ENCODE measurements around the gene PHLDB3.
"Not testable (repeated sequence)": the region's sequence is repeated elsewhere in the genome, so short reads cannot be mapped to it uniquely, and the experiment has no call there.

PHLDB3 gene

DNA sequence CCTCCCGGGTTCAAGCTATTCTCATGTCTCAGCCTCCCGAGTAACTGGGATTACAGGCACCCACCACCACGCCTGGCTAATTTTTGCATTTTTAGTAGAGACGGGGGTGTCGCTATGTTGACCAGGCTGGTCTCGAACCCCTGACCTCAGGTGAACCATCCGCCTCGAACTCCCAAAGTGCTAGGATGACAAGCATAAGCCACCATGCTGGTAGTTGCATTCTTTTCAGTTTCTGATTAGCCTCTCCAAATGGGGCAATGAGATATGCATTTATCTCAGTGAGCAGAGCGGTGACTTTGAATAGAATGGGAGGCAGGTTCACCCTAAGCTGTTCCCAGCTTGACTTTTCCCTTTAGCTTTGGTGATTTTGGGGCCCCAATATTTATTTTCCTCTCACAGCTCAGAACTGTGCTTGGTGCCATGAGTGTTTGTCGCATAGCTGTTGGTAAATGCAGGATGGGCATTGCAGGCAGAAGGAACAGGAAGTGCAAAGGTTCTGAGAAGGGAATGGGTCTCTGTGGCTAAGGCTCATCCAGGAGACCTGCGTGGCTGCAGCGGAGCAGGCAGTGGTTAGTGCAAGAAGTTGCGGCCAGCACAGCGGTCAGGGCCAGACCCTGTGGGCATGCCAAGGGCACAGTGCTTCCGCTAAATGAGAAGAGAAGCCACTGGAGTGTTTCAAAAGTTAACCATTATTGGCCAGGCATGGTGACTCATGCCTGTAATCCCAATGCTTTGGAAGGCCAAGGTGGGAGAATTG is 59.8 kb downstream of the PHLDB3 start:
- H4K20me1 ChIP-seq (ENCODE audit: low read depth, low read length), result no peaks in the 10 kb centered on the region
- no peaks in the 10 kb centered on the region for H3F3A ChIP-seq (ENCODE audit: insufficient read depth)
- H3K79me2 ChIP-seq (ENCODE audit: insufficient read depth, low read length), result no peaks in the 10 kb centered on the region
- H3K9me2 ChIP-seq (replicated peaks; ENCODE audit: insufficient read depth, low read length), result no peaks in the 10 kb centered on the region
- H2AFZ ChIP-seq (ENCODE audit: low read depth, low read length, severe bottlenecking), result no peak overlapping the region
- H3K4me3 ChIP-seq (ENCODE audit: insufficient read depth, low read length, poor library complexity, severe bottlenecking), result no peak overlapping the region
- H3K9me3 ChIP-seq (ENCODE audit: insufficient read depth, low read length), result no peaks in the 10 kb centered on the region
- no peak overlapping the region for H3K4me2 ChIP-seq (ENCODE audit: low read depth, low read length, poor library complexity, severe bottlenecking)
- H3K36me3 ChIP-seq (ENCODE audit: low read length), result no peaks in the 10 kb centered on the region
- no peak overlapping the region for H3K9ac ChIP-seq (ENCODE audit: low read length)
- H3K27me3 ChIP-seq (ENCODE audit: low read length), result no peaks in the 10 kb centered on the region
- TF ChIP-seq EZH2phosphoT487 (conservative IDR thresholded peaks at IDR 0.05; ENCODE audit: low read length), result no peak
- TF ChIP-seq, protein P1, sequence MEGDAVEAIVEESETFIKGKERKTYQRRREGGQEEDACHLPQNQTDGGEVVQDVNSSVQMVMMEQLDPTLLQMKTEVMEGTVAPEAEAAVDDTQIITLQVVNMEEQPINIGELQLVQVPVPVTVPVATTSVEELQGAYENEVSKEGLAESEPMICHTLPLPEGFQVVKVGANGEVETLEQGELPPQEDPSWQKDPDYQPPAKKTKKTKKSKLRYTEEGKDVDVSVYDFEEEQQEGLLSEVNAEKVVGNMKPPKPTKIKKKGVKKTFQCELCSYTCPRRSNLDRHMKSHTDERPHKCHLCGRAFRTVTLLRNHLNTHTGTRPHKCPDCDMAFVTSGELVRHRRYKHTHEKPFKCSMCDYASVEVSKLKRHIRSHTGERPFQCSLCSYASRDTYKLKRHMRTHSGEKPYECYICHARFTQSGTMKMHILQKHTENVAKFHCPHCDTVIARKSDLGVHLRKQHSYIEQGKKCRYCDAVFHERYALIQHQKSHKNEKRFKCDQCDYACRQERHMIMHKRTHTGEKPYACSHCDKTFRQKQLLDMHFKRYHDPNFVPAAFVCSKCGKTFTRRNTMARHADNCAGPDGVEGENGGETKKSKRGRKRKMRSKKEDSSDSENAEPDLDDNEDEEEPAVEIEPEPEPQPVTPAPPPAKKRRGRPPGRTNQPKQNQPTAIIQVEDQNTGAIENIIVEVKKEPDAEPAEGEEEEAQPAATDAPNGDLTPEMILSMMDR (IDR thresholded peaks at IDR 0.05; ENCODE audit: insufficient read depth, low read length, poor library complexity, severe bottlenecking), result no peak
- H3K27ac ChIP-seq (ENCODE audit: low read depth, low read length), result no peak overlapping the region

DNA sequence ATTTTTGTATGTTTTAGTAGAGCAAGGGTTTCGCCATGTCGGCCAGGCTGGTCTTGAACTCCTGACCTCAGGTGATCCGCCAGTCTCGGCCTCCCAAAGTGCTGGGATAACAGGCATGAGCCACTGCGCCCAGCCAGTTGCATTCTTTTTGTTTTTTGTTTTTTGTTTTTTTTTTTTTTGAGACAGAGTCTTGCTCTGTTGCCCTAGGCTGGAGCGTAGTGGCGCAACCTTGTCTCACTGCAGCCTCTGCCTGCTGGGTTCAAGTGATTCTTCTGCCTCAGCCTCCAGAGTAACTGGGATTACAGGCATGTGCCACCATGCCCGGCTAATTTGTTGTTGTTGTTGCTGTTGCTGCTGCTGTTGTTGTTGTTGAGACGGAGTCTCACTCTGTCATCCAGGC is 60.5 kb downstream of the PHLDB3 start:
- H3F3A ChIP-seq (ENCODE audit: insufficient read depth), result not testable (repeated sequence)

DNA sequence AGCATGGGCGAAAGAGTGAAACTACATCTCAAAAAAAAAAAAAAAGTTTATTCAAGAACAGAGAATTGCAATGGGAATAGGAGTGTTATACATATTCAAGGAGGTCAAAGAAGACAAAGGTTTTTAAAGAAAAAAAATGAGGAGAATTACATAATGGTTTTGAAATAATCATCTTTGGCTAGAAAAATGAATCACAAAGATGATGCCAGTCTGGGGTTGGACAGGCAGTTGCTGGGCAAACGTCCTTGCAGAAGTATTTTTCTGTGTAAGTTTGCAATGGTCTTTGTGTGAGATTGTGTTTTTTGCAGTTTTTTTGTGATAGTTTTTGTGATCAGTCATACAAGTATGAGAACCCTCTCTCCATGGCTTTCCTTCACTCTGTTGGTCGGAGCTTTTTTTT is 62.8 kb downstream of the PHLDB3 start:
- Histone ChIP-seq H3K9me2 (replicated peaks; ENCODE audit: insufficient read depth, low read length) (no peaks in the 10 kb centered on the region), H3K4me2 (ENCODE audit: low read depth, low read length, poor library complexity, severe bottlenecking) (no peak overlapping the region), H3K27ac (ENCODE audit: low read depth, low read length) (no peak overlapping the region), H3K9me3 (ENCODE audit: insufficient read depth, low read length) (no peaks in the 10 kb centered on the region), H3K27me3 (ENCODE audit: low read length) (no peaks in the 10 kb centered on the region), H3K36me3 (ENCODE audit: low read length) (no peaks in the 10 kb centered on the region), H3K9ac (ENCODE audit: low read length) (no peak overlapping the region), H2AFZ (ENCODE audit: low read depth, low read length, severe bottlenecking) (no peak overlapping the region), H3F3A (ENCODE audit: insufficient read depth) (no peaks in the 10 kb centered on the region), H3K4me3 (ENCODE audit: insufficient read depth, low read length, poor library complexity, severe bottlenecking) (no peak overlapping the region), H3K79me2 (ENCODE audit: insufficient read depth, low read length) (no peaks in the 10 kb centered on the region), H4K20me1 (ENCODE audit: low read depth, low read length) (no peaks in the 10 kb centered on the region)
- TF ChIP-seq, protein P1 (IDR thresholded peaks at IDR 0.05; ENCODE audit: insufficient read depth, low read length, poor library complexity, severe bottlenecking), result no peak

More for the DNA sequence above, 60.5 kb downstream of the PHLDB3 start:
- not testable (repeated sequence) for H3K9ac ChIP-seq (ENCODE audit: low read length); H3K4me2 ChIP-seq (ENCODE audit: low read depth, low read length, poor library complexity, severe bottlenecking); H3K27me3 ChIP-seq (ENCODE audit: low read length); H3K9me3 ChIP-seq (ENCODE audit: insufficient read depth, low read length); H3K27ac ChIP-seq (ENCODE audit: low read depth, low read length); H2AFZ ChIP-seq (ENCODE audit: low read depth, low read length, severe bottlenecking); H3K36me3 ChIP-seq (ENCODE audit: low read length); H3K9me2 ChIP-seq (replicated peaks; ENCODE audit: insufficient read depth, low read length); H4K20me1 ChIP-seq (ENCODE audit: low read depth, low read length); H3K79me2 ChIP-seq (ENCODE audit: insufficient read depth, low read length); H3K4me3 ChIP-seq (ENCODE audit: insufficient read depth, low read length, poor library complexity, severe bottlenecking)

DNA sequence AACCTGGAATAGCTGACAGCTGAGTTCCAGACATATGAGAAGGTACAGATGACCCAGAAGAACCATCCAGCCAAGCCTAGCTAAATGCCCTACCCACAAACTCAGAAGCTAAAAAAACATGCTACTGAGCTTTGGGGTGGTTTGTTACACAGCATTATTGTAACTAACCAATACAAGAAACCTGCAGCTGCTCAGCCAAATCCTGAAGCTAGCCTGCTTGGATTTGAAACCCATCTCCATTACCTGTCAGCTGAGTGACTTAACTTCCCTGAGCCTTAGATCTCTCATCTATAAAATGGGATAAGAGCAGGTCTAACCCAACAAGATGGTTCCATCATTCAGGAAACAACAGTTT is 64.9 kb downstream of the PHLDB3 start:
- H3K27ac ChIP-seq (ENCODE audit: low read depth, low read length), result no peak overlapping the region

More for the DNA sequence above, 64.9 kb downstream of the PHLDB3 start:
- H3K79me2 ChIP-seq (ENCODE audit: insufficient read depth, low read length), result no peaks in the 10 kb centered on the region
- no peak for TF ChIP-seq EZH2phosphoT487 (conservative IDR thresholded peaks at IDR 0.05; ENCODE audit: low read length)
- TF ChIP-seq, protein P1 (IDR thresholded peaks at IDR 0.05; ENCODE audit: insufficient read depth, low read length, poor library complexity, severe bottlenecking), result no peak
- no peak overlapping the region for H3K9ac ChIP-seq (ENCODE audit: low read length)
- H3K27me3 ChIP-seq (ENCODE audit: low read length), result no peaks in the 10 kb centered on the region
- H4K20me1 ChIP-seq (ENCODE audit: low read depth, low read length), result no peaks in the 10 kb centered on the region
- H3K4me2 ChIP-seq (ENCODE audit: low read depth, low read length, poor library complexity, severe bottlenecking), result no peak overlapping the region
- H3K9me3 ChIP-seq (ENCODE audit: insufficient read depth, low read length), result no peaks in the 10 kb centered on the region
- no peak overlapping the region for H2AFZ ChIP-seq (ENCODE audit: low read depth, low read length, severe bottlenecking)
- no peak overlapping the region for H3K4me3 ChIP-seq (ENCODE audit: insufficient read depth, low read length, poor library complexity, severe bottlenecking)
- no peaks in the 10 kb centered on the region for H3K9me2 ChIP-seq (replicated peaks; ENCODE audit: insufficient read depth, low read length)
- no peaks in the 10 kb centered on the region for H3K36me3 ChIP-seq (ENCODE audit: low read length)
- no peaks in the 10 kb centered on the region for H3F3A ChIP-seq (ENCODE audit: insufficient read depth)
